Cardiac muscle cell (in vitro differentiated cells and primary cell): ENCODE measurements around the gene DLX6. TPM values are rescaled to one million over a fixed set of nuclear protein-coding genes. Genes with fewer than 3 reads are reported as not detected.

Experiments used
- DNase-seq, 2 donors: peaks; one replicate each; pipeline versions ENCODE4 v3.0.0 to v3.0.0-alpha.2; 2010 to 2017; ENCODE audit warnings: low read depth in 1 of 2, low spot score in 1 of 2
- H3K27ac ChIP-seq: fragments of 200-600 bp; sonication (generic); 2 replicates; pipeline ENCODE4 v1.5.1; 2016
- H3K27me3 ChIP-seq: fragments of 200-600 bp; sonication (generic); 2 replicates; pipeline ENCODE4 v1.6.0; 2016; ENCODE audit warnings: control low read depth
- H3K36me3 ChIP-seq: fragments of 200-600 bp; sonication (generic); 2 replicates; pipeline ENCODE4 v1.5.1; 2016; ENCODE audit warnings: control low read depth
- H3K4me1 ChIP-seq: fragments of 200-600 bp; sonication (generic); 2 replicates; pipeline ENCODE4 v1.8.1; 2017; ENCODE audit warnings: low read depth, mild to moderate bottlenecking, mixed run types
- H3K4me3 ChIP-seq: fragments of 200-600 bp; sonication (generic); 2 replicates; pipeline ENCODE4 v1.5.1; 2016; ENCODE audit warnings: mild to moderate bottlenecking
- H3K9me3 ChIP-seq: fragments of 200-600 bp; sonication (generic); 2 replicates; pipeline ENCODE4 v1.5.1; 2017; ENCODE audit warnings: low read depth, mild to moderate bottlenecking, control low read depth
- polyA plus RNA-seq: library from polyadenylated mRNA; unstranded; fragments of >200 nt; fragmentation: Nextera tagmentation; extraction: Ambion mirVana; gene quantifications from 2 replicates; pipeline ENCODE4 v1.2.1, GENCODE V29; 2016
- total RNA-seq: library from RNA; depleted of rRNA; stranded (reverse); fragments of >200 nt; gene quantifications from 2 replicates; pipeline ENCODE4 v1.2.3, GENCODE V29; 2016
- TF ChIP-seq, protein P1 (sequence below): IDR thresholded peaks from 2 replicates; pipeline ENCODE4 v1.5.1; 2012; ENCODE audit warnings: low read depth, mild to moderate bottlenecking, low read length

DLX6 gene
- total and polyA plus RNA-seq, 2 experiments from 2014 or later: not detected

DNA sequence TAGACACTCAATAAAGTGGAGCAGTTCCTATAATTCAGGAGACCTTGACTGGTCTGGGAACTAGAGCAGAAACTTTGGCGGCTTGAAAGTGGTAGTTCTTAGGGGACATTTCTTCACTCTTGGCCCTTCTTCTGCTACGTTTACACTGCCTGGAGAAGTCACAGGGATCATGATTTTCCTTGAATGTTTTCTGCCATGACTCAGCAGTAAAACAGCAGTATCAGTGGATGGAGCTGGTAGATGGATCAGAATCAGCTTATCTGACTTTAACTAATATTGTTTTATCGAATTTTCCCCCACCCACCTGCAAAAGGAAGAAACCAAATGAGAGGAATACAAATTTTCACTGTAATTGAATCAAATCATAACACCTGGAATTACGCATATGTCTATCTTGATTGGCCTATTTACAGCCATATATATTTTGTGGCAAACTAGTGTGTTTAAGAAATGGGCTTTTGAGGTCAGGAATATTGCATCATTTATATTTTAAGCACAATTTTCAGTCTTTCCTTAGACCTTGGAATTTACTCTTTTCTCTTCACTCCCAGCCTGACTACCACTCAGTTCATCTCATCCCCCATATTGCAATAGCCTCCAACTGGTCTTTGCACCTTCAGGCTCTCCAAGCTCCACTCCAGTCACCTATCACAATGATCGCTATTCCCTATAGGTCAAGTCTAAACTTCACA is 34.2 kb downstream of the DLX6 start:
- no peaks in the 10 kb centered on the region for H3K4me1 ChIP-seq
- no peak for DNase-seq
- H3K9me3 ChIP-seq: no peaks in the 10 kb centered on the region
- H3K27me3 ChIP-seq: no peaks in the 10 kb centered on the region
- no peak overlapping the region for H3K27ac ChIP-seq
- no peaks in the 10 kb centered on the region for H3K36me3 ChIP-seq
- TF ChIP-seq, protein P1, sequence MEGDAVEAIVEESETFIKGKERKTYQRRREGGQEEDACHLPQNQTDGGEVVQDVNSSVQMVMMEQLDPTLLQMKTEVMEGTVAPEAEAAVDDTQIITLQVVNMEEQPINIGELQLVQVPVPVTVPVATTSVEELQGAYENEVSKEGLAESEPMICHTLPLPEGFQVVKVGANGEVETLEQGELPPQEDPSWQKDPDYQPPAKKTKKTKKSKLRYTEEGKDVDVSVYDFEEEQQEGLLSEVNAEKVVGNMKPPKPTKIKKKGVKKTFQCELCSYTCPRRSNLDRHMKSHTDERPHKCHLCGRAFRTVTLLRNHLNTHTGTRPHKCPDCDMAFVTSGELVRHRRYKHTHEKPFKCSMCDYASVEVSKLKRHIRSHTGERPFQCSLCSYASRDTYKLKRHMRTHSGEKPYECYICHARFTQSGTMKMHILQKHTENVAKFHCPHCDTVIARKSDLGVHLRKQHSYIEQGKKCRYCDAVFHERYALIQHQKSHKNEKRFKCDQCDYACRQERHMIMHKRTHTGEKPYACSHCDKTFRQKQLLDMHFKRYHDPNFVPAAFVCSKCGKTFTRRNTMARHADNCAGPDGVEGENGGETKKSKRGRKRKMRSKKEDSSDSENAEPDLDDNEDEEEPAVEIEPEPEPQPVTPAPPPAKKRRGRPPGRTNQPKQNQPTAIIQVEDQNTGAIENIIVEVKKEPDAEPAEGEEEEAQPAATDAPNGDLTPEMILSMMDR: no peak
- H3K4me3 ChIP-seq: no peak overlapping the region

DNA sequence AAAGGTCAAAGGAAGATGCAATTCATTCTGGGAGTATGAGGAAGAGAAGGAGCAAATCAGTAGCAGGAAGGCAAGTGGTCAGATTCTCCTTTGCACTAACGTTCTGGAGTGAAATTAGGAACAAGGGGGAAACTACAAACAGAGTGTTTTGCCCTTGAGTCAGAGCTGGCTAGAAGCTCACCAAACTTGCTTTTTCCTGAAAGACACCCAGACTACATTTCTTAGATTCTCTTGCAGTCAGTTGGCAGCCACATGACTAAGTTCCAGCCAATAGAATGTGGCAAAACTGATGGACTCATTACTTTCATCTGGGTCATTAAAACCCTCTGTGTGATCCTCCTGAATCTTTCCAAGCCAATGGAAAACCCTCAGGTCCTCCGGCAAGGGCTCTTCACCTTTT is 37.9 kb downstream of the DLX6 start:
- Histone ChIP-seq H3K4me3 (no peak overlapping the region), H3K27ac (no peak overlapping the region), H3K36me3 (no peaks in the 10 kb centered on the region), H3K4me1 (no peaks in the 10 kb centered on the region), H3K9me3 (no peaks in the 10 kb centered on the region), H3K27me3 (no peaks in the 10 kb centered on the region)
- TF ChIP-seq, protein P1: no peak
- DNase-seq: no peak

Other genes with a start within 250 kb of the DLX6 start
- gene DLX5, start 19.3 kb downstream of the DLX6 start, total RNA-seq: not detected in 2 replicates
- gene DLX5, start 19.3 kb downstream of the DLX6 start, polyA plus RNA-seq: 0.34 TPM in 1 of 2 replicates, not detected in the other
- 8.8 and 9.5 TPM in 2 replicates for gene SDHAF3, start 112.1 kb downstream of the DLX6 start, total RNA-seq
- gene SDHAF3, start 112.1 kb downstream of the DLX6 start, polyA plus RNA-seq: 41.8 and 65.3 TPM in 2 replicates